Thoracic aorta (tissue), 2 donors: ENCODE data around the gene HCFC2. TPM values are rescaled to one million over a fixed set of nuclear protein-coding genes. Genes with fewer than 3 reads are reported as not detected.

Experiments used
- ATAC-seq: fragments of 150-250 bp; one replicate; pipeline ENCODE4 v1.8.0; 2017; ENCODE audit warnings: low read depth; ENCODE audit not compliant: insufficient number of reproducible peaks, low FRiP score
- DNase-seq: peaks from one replicate; pipeline ENCODE4 v3.0.0-alpha.2; 2020; ENCODE audit warnings: low spot score
- H3K27ac ChIP-seq, 2 donors: fragments of 200-600 bp; sonication (generic); 1 replicate in 1 of 2; 2 replicates in 1 of 2; pipeline ENCODE4 v1.5.1; 2016; ENCODE audit warnings: mild to moderate bottlenecking in 2 of 2, moderate library complexity in 2 of 2
- H3K27me3 ChIP-seq: fragments of 200-600 bp; sonication (generic); replicated peaks from 2 replicates; pipeline ENCODE4 v1.6.0; 2016; ENCODE audit warnings: mild to moderate bottlenecking; ENCODE audit not compliant: insufficient read depth
- H3K36me3 ChIP-seq: fragments of 200-600 bp; sonication (generic); one replicate; pipeline ENCODE4 v1.5.1; 2016
- H3K4me1 ChIP-seq, 2 donors: fragments of 200-600 bp; sonication (generic); 1 replicate in 1 of 2; 2 replicates in 1 of 2; pipeline versions ENCODE4 v1.5.1 to v1.6.0; 2016; ENCODE audit warnings: low read depth in 2 of 2, mild to moderate bottlenecking in 1 of 2; ENCODE audit not compliant: control insufficient read depth in 1 of 2
- H3K4me3 ChIP-seq: fragments of 200-600 bp; sonication (generic); 2 replicates; pipeline ENCODE4 v1.5.1; 2016; ENCODE audit warnings: mild to moderate bottlenecking
- H3K9me3 ChIP-seq: fragments of 200-600 bp; sonication (generic); 2 replicates; pipeline ENCODE4 v1.5.1; 2016
- CTCF ChIP-seq: fragments of 200-600 bp; sonication (generic); IDR thresholded peaks from one replicate; pipeline ENCODE4 v1.5.1; 2019; ENCODE audit warnings: antibody characterized with exemption
- total RNA-seq, 2 donors: library from RNA; depleted of rRNA; stranded (reverse); fragments of >200 nt; gene quantifications; one replicate each; pipeline versions ENCODE4 v1.1.0 to v1.2.3, GENCODE V29; 2016

HCFC2 gene
- total RNA-seq, 2 donors from 2014 or later, result 24.1 to 28.6 TPM

GRCh38 chr12:104154286-104154685 is 90.0 kb downstream of the HCFC2 start:
- Histone ChIP-seq H3K27me3 (no peaks in the 10 kb centered on the region), H3K4me1 (no peaks in the 10 kb centered on the region), H3K9me3 (no peaks in the 10 kb centered on the region), H3K4me3 (no peak overlapping the region), H3K27ac (no peak overlapping the region), H3K36me3 (no peaks in the 10 kb centered on the region)
- no peak for DNase-seq
- no peak for TF ChIP-seq CTCF
- no peak for ATAC-seq

GRCh38 chr12:104154806-104155205 is 90.5 kb downstream of the HCFC2 start:
- Histone ChIP-seq H3K4me3 (no peak overlapping the region), H3K36me3 (no peaks in the 10 kb centered on the region), H3K9me3 (no peaks in the 10 kb centered on the region), H3K27ac (no peak overlapping the region), H3K4me1 (no peaks in the 10 kb centered on the region), H3K27me3 (no peaks in the 10 kb centered on the region)
- no peak for DNase-seq
- no peak for TF ChIP-seq CTCF
- no peak for ATAC-seq

Other genes starting within 250 kb of the HCFC2 start
- 10 to 100 TPM; 36.0 to 62.4 TPM for gene NT5DC3, start 223.3 kb upstream of the HCFC2 start, total RNA-seq
- 100 to 1,000 TPM; 403 to 522 TPM for gene HSP90B1, start 134.1 kb upstream of the HCFC2 start, total RNA-seq
- gene TDG, start 98.7 kb upstream of the HCFC2 start, total RNA-seq, result 10 to 100 TPM in 1 of 2 donors, 1 to 10 TPM in 1; 8.0 to 24.5 TPM
- 10 to 100 TPM; 30.4 to 45.2 TPM for gene GLT8D2, start 14.3 kb upstream of the HCFC2 start, total RNA-seq
- 10 to 100 TPM; 56.2 to 73.4 TPM for gene NFYB, start 73.7 kb downstream of the HCFC2 start, total RNA-seq
- 100 to 1,000 TPM; 269 to 332 TPM for gene TXNRD1, start 151.2 kb downstream of the HCFC2 start, total RNA-seq
- gene EID3, start 239.2 kb downstream of the HCFC2 start, total RNA-seq, result 10 to 100 TPM; 32.7 to 33.7 TPM